ENCODE results near the gene GPRC5B. TPM values are rescaled to one million over a fixed set of nuclear protein-coding genes. Genes with fewer than 3 reads are reported as not detected.

The GPRC5B gene
- total RNA-seq, 1 donor from 2014 or later = 39.3 TPM

DNA sequence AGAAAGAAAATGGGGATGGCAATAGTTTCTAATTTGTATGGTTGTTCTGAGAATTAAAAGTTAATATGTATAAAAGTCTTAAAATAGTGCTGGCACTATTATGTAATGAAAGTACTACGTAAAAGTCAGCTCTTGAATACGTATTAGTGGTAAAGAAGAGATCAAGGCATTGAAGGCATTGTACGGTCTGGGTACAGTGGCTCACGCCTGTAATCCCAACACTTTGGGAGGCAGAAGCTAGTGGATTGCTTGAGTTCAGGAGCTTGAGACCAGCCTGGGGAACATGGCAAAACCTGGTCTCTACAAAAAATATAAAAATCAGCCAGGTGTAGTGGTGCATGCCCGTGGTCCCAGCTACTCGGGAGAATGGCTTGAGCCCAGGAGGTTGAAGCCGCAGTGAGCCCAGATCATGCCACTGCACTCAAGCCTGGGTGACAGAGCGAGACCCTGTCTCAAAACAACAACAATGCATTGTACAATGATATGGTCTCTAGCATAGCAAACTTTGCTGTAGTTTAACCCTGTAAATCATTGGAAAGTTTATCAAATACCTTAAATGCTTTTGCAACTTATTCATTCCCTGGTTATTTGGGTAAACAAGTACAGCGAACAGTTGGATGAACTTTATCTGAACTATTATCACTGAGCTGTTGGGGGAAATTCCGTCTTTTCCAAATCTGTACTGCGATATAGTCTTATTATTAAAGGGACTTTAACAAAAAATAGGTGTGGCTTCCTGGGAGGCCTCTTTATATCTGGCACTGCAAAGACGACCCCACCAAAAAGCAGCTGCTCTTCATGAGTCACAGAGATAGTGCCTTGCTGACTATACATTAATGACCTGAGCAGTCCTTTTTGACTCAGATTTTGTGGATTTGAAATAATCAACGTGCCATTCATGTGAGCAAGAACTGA is 73.6 kb downstream of the GPRC5B start:
- no peak for DNase-seq

GRCh38 chr16:19809693-19810092 is 75.0 kb downstream of the GPRC5B start:
- DNase-seq = no peak

DNA sequence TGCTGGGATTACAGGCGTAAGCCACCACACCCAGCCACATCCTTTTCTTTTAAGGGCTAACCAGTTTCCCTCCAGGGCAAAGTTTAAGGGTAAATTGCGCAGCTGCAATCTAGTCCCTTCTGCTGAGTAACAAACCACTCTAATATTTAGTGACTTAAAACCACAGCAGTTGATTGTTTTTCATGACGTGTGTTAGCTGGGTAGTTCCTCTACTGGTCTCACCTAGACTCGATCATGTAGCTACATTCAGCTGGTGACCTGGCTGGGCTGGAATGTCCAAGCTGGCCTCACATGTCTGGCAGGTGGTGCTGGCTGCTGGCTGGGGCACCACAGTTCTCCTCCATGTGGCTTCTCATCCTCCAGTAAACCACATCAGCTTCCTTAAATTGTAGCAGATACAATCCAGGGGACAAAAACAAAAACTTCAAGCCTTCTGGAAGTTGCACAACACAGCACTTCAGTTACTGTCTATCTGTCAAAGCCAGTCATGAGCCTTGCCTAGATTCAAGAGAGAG is 75.5 kb downstream of the GPRC5B start:
- DNase-seq = no peak

DNA sequence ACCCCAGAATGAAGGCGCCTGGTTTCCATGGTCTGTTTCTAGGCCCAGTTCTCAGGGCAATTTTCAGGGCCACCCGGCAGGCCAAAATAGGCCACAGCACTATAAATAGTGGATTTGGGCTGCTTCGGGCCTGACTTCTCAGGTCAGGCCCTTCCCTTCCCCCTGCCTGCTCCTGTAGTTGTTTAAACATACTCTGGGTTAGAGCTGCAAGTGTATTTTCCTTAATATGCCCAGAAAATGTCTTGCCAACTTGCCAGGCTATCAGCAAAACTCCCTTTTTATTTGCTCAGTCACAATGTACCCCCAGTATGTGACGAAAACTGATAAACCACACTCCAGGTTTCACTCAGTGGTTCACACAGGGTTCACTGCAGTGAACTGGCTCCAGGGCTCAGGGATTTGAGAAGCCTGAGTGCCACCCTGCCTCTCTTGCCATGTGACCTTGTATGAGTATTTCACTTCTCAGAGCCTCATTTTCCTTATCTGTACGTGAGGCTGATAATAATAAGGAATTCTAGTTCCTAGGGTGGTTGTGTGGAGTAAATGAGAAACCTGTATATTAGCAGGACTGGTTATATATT is 76.5 kb downstream of the GPRC5B start:
- DNase-seq = no peak

Small RNA genes lying within 50 kb of the gene (small RNA-seq; reads per million reads assigned to genes)
- gene LARP7P2 = not detected

Other genes with a start within 250 kb of the GPRC5B start
- 20.1 TPM for gene KNOP1, start 166.6 kb downstream of the GPRC5B start, total RNA-seq
- 10.8 TPM for gene IQCK, start 166.6 kb downstream of the GPRC5B start, total RNA-seq
- 1.4 TPM for gene GPR139, start 189.0 kb upstream of the GPRC5B start, total RNA-seq

Measured in occipital lobe (tissue), 3 donors.